K562 (cell line): ENCODE data around the gene CHL1. TPM values are rescaled to one million over a fixed set of nuclear protein-coding genes. Genes with fewer than 3 reads are reported as not detected.

ENCODE experiments used
- E2F8 ChIP-seq: fragments of 450-650 bp; IDR thresholded peaks from 2 replicates; pipeline ENCODE4 v1.7.1; 2018; ENCODE audit warnings: mild to moderate bottlenecking, low read depth; ENCODE audit not compliant: partially characterized antibody
- ETS2 ChIP-seq: IDR thresholded peaks from 2 replicates; pipeline ENCODE4 v1.6.1; 2016; ENCODE audit warnings: borderline replicate concordance, missing genetic modification characterization, mild to moderate bottlenecking, moderate library complexity, missing compliant biosample characterization; ENCODE audit not compliant: poor library complexity, severe bottlenecking
- HMGXB4 ChIP-seq: sonication (generic); formaldehyde crosslinking; IDR thresholded peaks from 2 replicates; pipeline ENCODE4 v1.8.1; 2023; ENCODE audit warnings: mild to moderate bottlenecking, missing genetic modification reagents
- SAFB2 ChIP-seq: fragments of 200-400 bp; formaldehyde crosslinking; IDR thresholded peaks from 2 replicates; pipeline ENCODE4 v1.6.1; 2018; ENCODE audit warnings: borderline replicate concordance, low read length, low read depth, moderate library complexity; ENCODE audit not compliant: severe bottlenecking
- SMAD1 ChIP-seq: fragments of 150-350 bp; IDR thresholded peaks from 2 replicates; pipeline ENCODE4 v1.6.1; 2014; ENCODE audit warnings: low read length, low read depth; ENCODE audit not compliant: partially characterized antibody
- ZC3H4 ChIP-seq: sonication (generic); formaldehyde crosslinking; IDR thresholded peaks from 2 replicates; pipeline ENCODE4 v1.9.0; 2021; ENCODE audit warnings: missing genetic modification reagents, borderline replicate concordance
- polyA plus RNA-seq, 8 experiments: library from polyadenylated mRNA; depleted of rRNA in 4 of 8; stranded (reverse) in 5 of 8; unstranded in 3 of 8; fragments of >200 nt; fragmentation: Nextera tagmentation in 2 of 8; fragmentation: Illumina TruSeq in 1 of 8; extraction: Ambion mirVana in 2 of 8; extraction: Trizol in 1 of 8; gene quantifications; 2 replicates each; pipeline versions ENCODE4 v1.2.1 to v1.2.3, GENCODE V29; 2011 to 2014; ENCODE audit warnings: inconsistent platforms in 1 of 8, missing spikeins in 1 of 8
- total RNA-seq, 7 experiments: library from RNA; depleted of rRNA in 6 of 7; stranded (reverse); fragments of >200 nt in 6 of 7; fragmentation: Illumina TruSeq in 2 of 7; extraction: Trizol in 2 of 7; gene quantifications; 2 replicates each; pipeline versions ENCODE4 v1.2.1 to v1.2.3, GENCODE V29; 2011 to 2021; ENCODE audit warnings: low replicate concordance in 1 of 7

Gene CHL1
- total and polyA plus RNA-seq, 9 of the 15 experiments (the other 6 are each of a cell fraction or from before 2014, with no cell fraction given), result 0.02 TPM; not detected in 8

GRCh38 chr3:420584-420983, 224.0 kb downstream of the CHL1 start (continued):
- no peak for TF ChIP-seq SAFB2
- no peak for TF ChIP-seq HMGXB4 (CRISPR knock-in tag)
- TF ChIP-seq E2F8, result no peak
- TF ChIP-seq ZC3H4 (CRISPR knock-in tag), result no peak
- no peak for TF ChIP-seq ETS2 (tag)
- no peak for TF ChIP-seq SMAD1
- TF ChIP-seq, all 486 proteins: peak for 0
